IPS-18a (cell line): Measurements from ENCODE around the gene NSUN3.

Source experiments
- H3K27ac ChIP-seq: one replicate; pipeline ENCODE4 v1.5.1; 2013; ENCODE audit warnings: low read length
- H3K27me3 ChIP-seq: one replicate; pipeline ENCODE4 v1.6.1; 2013; ENCODE audit warnings: mild to moderate bottlenecking, low read length; ENCODE audit not compliant: control insufficient read depth, insufficient read depth
- H3K36me3 ChIP-seq: one replicate; pipeline ENCODE4 v1.6.1; 2013; ENCODE audit warnings: low read depth, low read length; ENCODE audit not compliant: control insufficient read depth
- H3K4me1 ChIP-seq: one replicate; pipeline ENCODE4 v1.6.1; 2013; ENCODE audit warnings: low read depth, low read length; ENCODE audit not compliant: control insufficient read depth
- H3K4me3 ChIP-seq: one replicate; pipeline ENCODE4 v1.5.1; 2013; ENCODE audit warnings: low read length
- H3K9ac ChIP-seq: one replicate; pipeline ENCODE4 v1.6.1; 2013; ENCODE audit warnings: mild to moderate bottlenecking, low read length, moderate library complexity
- H3K9me3 ChIP-seq: one replicate; pipeline ENCODE4 v1.6.1; 2013; ENCODE audit warnings: low read depth, low read length; ENCODE audit not compliant: control insufficient read depth

The NSUN3 gene

DNA sequence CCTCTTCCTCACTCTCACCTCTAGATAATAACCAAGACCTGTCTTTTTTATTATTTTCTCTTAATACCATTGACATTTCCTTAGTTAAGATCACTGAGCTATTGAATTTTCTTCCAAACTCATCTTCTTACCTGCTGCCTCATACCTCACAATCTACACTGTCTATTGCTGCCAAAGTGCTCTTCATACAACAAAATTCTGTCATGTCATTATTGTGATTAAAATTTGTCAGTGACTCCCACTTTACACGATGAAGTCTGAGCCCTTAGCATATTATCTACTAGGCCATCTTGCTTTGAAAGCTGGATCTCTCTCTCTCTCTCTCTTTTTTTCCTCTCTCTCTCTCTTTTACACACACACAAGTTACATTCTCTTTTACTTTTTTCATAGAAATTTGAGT lies 73.3 kb downstream of the NSUN3 start:
- no peaks in the 10 kb centered on the region for H3K27me3 ChIP-seq
- no peaks in the 10 kb centered on the region for H3K9me3 ChIP-seq
- H3K27ac ChIP-seq, result no peak overlapping the region
- no peaks in the 10 kb centered on the region for H3K4me1 ChIP-seq
- no peak overlapping the region for H3K9ac ChIP-seq
- no peaks in the 10 kb centered on the region for H3K36me3 ChIP-seq
- H3K4me3 ChIP-seq, result no peak overlapping the region

GRCh38 chr3:94137377-94137776 lies 74.5 kb downstream of the NSUN3 start:
- H3K27ac ChIP-seq, result no peak overlapping the region
- H3K9me3 ChIP-seq, result no peaks in the 10 kb centered on the region
- no peak overlapping the region for H3K9ac ChIP-seq
- H3K27me3 ChIP-seq, result no peaks in the 10 kb centered on the region
- H3K4me3 ChIP-seq, result no peak overlapping the region
- H3K4me1 ChIP-seq, result no peaks in the 10 kb centered on the region
- H3K36me3 ChIP-seq, result no peaks in the 10 kb centered on the region

DNA sequence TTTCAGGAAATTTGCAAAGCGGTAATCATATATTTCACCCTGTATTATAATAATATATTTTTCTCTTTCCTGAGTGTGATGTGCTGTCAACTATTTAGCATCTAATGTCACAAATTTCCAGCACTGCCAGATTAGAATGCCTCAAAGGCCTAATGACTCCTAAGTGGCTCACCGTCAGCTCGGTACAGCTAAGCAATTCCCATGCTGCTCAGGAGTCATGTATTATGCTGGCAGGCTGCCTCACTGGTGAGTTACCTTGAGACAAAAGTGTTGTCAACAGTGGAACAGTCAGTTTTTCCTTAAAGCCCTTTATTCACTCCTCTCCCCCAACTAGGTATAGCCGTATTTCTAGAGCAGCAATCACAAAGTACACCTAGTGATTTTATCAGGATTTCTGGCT lies 83.6 kb downstream of the NSUN3 start:
- peaks cover 12% of the 10 kb centered on the region for H3K4me1 ChIP-seq
- no peak overlapping the region for H3K27ac ChIP-seq
- no peaks in the 10 kb centered on the region for H3K9me3 ChIP-seq
- H3K4me3 ChIP-seq, result no peak overlapping the region
- no peaks in the 10 kb centered on the region for H3K27me3 ChIP-seq
- H3K36me3 ChIP-seq, result no peaks in the 10 kb centered on the region
- H3K9ac ChIP-seq, result no peak overlapping the region

DNA sequence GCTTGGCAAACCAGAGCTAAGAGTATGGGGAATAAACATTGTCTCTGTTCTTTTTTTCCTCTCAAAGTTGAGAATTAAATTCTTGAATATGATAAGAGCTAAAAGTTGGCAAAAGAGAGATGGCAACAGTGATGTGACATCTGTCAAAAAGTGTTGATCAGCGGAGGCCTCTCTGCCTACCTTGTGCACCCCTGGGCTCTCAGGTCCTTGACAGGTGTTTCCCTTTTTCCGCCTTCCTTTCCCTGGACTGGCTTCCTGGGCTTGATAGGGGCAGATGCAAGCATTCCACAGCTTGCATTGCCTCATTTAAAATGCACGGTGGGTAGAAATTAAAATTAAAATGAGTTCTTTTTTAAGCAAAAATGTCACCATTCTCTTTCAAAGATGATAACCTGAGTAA lies 84.2 kb downstream of the NSUN3 start:
- H3K4me1 ChIP-seq, result peaks cover 12% of the 10 kb centered on the region
- H3K9me3 ChIP-seq, result no peaks in the 10 kb centered on the region
- H3K36me3 ChIP-seq, result no peaks in the 10 kb centered on the region
- H3K9ac ChIP-seq, result no peak overlapping the region
- no peak overlapping the region for H3K4me3 ChIP-seq
- H3K27me3 ChIP-seq, result no peaks in the 10 kb centered on the region
- H3K27ac ChIP-seq, result no peak overlapping the region

GRCh38 chr3:94150113-94150512 lies 87.3 kb downstream of the NSUN3 start:
- Histone ChIP-seq H3K4me1 (peaks cover 12% of the 10 kb centered on the region), H3K4me3 (no peak overlapping the region), H3K9ac (no peak overlapping the region), H3K27me3 (no peaks in the 10 kb centered on the region), H3K27ac (no peak overlapping the region), H3K9me3 (no peaks in the 10 kb centered on the region), H3K36me3 (no peaks in the 10 kb centered on the region)

- Histone ChIP-seq H3K27me3 (no peaks in the 10 kb centered on the region), H3K4me1 (no peaks in the 10 kb centered on the region), H3K36me3 (no peaks in the 10 kb centered on the region), H3K27ac (no peak overlapping the region), H3K9ac (no peak overlapping the region), H3K9me3 (no peaks in the 10 kb centered on the region), H3K4me3 (no peak overlapping the region)
These were observed 93.8 kb downstream of the NSUN3 start for GRCh38 chr3:94156626-94157025.

GRCh38 chr3:94158512-94158911 lies 95.7 kb downstream of the NSUN3 start:
- H3K27ac ChIP-seq, result no peak overlapping the region
- H3K4me1 ChIP-seq, result no peaks in the 10 kb centered on the region

DNA sequence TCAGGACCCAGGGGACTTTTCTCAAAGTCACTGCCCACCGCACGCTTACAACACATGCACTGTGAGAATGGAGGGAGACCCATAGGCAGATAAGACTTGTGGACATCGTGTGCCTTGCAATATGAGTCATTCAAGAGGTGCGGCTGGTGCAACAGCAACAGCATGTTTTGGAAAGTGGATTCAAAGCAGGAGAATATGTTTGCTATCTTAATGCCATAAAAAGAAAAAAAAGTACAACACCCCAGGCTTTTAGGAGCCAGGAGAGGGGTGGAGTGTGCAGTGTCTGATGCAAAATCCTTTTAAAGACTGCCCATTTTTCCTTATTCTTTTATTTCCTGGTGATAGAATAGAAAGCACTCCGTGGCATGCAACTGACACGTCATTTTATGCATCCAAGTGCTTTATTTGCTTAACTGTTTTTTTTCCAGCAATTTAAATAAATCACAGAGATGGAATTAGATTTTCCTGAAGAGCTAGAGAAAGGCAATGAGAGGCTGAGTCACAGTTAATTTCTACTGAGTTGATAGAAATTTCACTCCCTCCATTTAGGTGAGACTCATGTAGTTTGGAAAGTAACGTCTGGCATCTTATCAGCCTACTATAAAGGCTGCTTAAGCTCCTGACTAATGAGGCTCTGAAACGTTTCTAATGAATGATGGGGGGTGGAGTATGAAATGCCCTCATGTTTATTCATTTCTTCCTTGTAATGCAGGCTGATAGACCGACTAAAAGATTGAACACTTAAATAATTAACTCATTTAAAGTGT lies 96.4 kb downstream of the NSUN3 start:
- H3K36me3 ChIP-seq, result no peaks in the 10 kb centered on the region
- no peaks in the 10 kb centered on the region for H3K4me1 ChIP-seq
- no peak overlapping the region for H3K9ac ChIP-seq
- H3K4me3 ChIP-seq, result no peak overlapping the region
- no peaks in the 10 kb centered on the region for H3K9me3 ChIP-seq
- no peak overlapping the region for H3K27ac ChIP-seq
- H3K27me3 ChIP-seq, result no peaks in the 10 kb centered on the region

More at GRCh38 chr3:94158512-94158911, 95.7 kb downstream of the NSUN3 start:
- H3K27me3 ChIP-seq, result no peaks in the 10 kb centered on the region
- H3K36me3 ChIP-seq, result no peaks in the 10 kb centered on the region
- H3K9me3 ChIP-seq, result no peaks in the 10 kb centered on the region
- H3K4me3 ChIP-seq, result no peak overlapping the region
- no peak overlapping the region for H3K9ac ChIP-seq

GRCh38 chr3:94162700-94163099 lies 99.8 kb downstream of the NSUN3 start:
- no peak overlapping the region for H3K27ac ChIP-seq

DNA sequence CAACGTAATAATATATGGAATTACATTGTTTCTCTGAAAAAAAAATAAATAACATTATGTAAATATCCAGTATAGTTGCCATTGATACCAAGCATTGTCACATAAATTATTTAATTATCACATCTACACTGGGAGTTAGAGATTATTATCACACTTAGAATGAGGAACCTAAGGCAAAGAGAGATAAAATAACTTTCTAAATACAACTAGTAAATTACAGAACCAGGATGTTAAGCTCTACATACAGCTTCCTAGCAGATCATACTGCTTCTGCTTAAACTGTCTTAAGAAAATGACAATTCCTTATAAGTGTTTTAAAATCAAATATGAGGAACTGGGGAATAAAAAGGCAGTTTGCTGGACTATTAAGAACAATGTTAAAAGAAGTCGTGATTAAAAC lies 104.5 kb downstream of the NSUN3 start:
- H3K9me3 ChIP-seq, result no peaks in the 10 kb centered on the region

More at GRCh38 chr3:94162700-94163099, 99.8 kb downstream of the NSUN3 start:
- Histone ChIP-seq H3K36me3 (no peaks in the 10 kb centered on the region), H3K4me3 (no peak overlapping the region), H3K9me3 (no peaks in the 10 kb centered on the region), H3K9ac (no peak overlapping the region), H3K4me1 (no peaks in the 10 kb centered on the region), H3K27me3 (no peaks in the 10 kb centered on the region)

GRCh38 chr3:94167796-94168195 lies 104.9 kb downstream of the NSUN3 start:
- H3K9ac ChIP-seq, result no peak overlapping the region
- no peaks in the 10 kb centered on the region for H3K27me3 ChIP-seq
- no peaks in the 10 kb centered on the region for H3K9me3 ChIP-seq
- no peak overlapping the region for H3K27ac ChIP-seq
- H3K4me1 ChIP-seq, result no peaks in the 10 kb centered on the region
- H3K4me3 ChIP-seq, result no peak overlapping the region
- no peaks in the 10 kb centered on the region for H3K36me3 ChIP-seq

More for the DNA sequence above, 104.5 kb downstream of the NSUN3 start:
- Histone ChIP-seq H3K4me1 (no peaks in the 10 kb centered on the region), H3K9ac (no peak overlapping the region), H3K27ac (no peak overlapping the region), H3K4me3 (no peak overlapping the region), H3K27me3 (no peaks in the 10 kb centered on the region), H3K36me3 (no peaks in the 10 kb centered on the region)

GRCh38 chr3:94171954-94172353 lies 109.1 kb downstream of the NSUN3 start:
- no peak overlapping the region for H3K4me3 ChIP-seq
- H3K9ac ChIP-seq, result no peak overlapping the region
- H3K9me3 ChIP-seq, result no peaks in the 10 kb centered on the region
- no peaks in the 10 kb centered on the region for H3K27me3 ChIP-seq
- H3K27ac ChIP-seq, result no peak overlapping the region
- no peaks in the 10 kb centered on the region for H3K36me3 ChIP-seq
- H3K4me1 ChIP-seq, result no peaks in the 10 kb centered on the region
